GM19372 (cell line): Measurements from ENCODE around the gene PHYKPL.

Source experiments
- ATAC-seq: cut with Tn5 transposase; IDR thresholded peaks from one replicate; pipeline ENCODE4 v1.9.1; 2021; ENCODE audit warnings: mild to moderate bottlenecking, low read depth, moderate library complexity; ENCODE audit not compliant: unreplicated experiment

PHYKPL gene

DNA sequence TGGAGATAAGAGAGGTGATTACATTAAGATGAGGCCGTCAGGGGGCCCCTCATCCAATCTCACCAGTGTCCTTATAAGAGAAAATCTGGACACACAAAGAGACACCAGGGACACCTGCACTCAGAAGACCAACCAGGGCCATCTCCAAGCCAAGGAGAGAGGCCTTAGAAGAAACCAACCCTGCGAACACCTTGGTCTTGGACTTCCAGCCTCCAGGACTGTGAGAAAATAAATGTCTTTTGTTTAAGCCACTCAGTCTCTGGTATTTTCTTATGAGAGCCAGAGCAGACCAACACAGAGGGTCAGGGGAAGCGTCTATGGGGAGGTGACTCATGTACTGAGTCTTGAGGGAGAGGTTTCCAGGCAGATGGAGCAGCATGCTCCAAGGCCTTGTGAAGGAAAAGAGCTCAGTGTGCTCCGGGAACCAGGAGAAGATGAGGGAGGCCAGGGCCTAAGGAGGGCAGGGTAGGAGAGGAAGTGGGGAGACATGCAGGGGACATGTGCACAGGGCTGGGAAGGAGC is 5.4 kb downstream of the PHYKPL start:
- no peak for ATAC-seq

GRCh38 chr5:178225174-178225573 is 7.4 kb downstream of the PHYKPL start:
- ATAC-seq: no peak

- ATAC-seq: no peak
Measured at GRCh38 chr5:178224403-178224802, 8.2 kb downstream of the PHYKPL start.

- ATAC-seq: no peak
Measured at GRCh38 chr5:178223828-178224335, 8.7 kb downstream of the PHYKPL start.

DNA sequence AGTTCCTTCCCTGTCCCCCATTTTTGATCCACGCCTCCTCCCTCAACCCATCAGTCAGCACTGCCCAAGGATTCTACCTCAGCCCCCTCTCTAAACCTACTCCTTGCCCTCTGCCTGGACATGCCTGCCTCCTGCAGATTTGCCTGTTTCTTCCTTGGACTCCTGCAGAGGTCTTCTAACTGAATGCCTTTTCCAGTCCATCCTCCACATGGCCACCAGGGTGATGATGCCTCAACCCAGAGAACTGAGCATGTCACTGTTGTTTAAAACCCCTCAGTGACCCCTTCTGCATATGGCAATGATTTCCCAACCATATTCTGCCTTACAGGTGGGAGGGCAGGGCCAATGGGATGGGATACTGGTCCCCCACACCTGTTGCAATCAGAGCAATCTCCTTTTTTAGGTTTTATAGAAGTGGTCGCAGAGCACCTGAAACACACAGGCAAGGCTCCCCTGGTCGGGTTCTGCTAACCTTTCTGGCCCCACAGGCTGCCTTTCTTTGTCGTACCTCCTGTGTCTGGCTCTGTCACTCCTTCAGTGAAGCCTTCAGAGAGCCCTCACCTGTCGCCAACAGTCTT is 9.3 kb downstream of the PHYKPL start:
- no peak for ATAC-seq

GRCh38 chr5:178222292-178222691 is 10.3 kb downstream of the PHYKPL start:
- ATAC-seq: no peak

DNA sequence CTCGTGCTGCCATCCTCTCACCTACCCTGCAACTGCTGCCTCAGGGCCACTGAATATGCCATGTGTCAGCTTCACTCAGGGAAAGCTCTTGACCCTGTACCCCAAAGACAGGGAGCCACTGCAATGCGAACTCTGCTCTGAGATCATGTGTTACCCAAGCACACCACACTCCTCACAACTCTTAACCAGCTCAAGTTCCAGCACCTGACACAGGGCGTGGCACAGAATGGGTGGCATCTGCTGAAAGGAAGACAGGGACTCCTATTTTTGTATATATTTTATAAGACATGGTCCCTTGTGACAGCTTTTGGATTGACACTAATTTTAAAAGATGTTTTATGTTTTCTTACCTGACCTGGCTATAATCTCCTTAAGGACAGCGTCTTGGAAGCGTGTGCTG is 10.7 kb downstream of the PHYKPL start:
- no peak for ATAC-seq

- ATAC-seq: no peak
Measured at GRCh38 chr5:178221282-178221681, 11.3 kb downstream of the PHYKPL start.

DNA sequence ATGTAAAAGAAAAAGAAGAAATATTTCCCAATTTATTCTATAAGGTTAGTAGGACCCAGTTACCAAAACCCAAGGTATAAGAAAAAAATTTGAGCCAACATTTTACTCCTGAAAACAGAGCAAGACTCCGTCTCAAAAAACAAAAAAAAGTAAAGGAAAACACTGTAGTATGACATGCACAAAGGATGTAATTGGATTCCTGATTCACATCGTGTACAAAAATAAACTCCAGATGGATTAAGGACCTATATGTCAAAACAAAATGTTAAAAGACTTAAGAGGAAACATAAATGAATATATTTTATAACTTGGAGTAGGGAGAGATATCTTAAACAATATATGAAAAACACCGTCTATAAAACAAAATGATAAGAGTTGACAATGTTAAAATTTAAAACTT is 13.8 kb downstream of the PHYKPL start:
- no peak for ATAC-seq

- no peak for ATAC-seq
Measured at GRCh38 chr5:178218237-178218776, 14.3 kb downstream of the PHYKPL start.

DNA sequence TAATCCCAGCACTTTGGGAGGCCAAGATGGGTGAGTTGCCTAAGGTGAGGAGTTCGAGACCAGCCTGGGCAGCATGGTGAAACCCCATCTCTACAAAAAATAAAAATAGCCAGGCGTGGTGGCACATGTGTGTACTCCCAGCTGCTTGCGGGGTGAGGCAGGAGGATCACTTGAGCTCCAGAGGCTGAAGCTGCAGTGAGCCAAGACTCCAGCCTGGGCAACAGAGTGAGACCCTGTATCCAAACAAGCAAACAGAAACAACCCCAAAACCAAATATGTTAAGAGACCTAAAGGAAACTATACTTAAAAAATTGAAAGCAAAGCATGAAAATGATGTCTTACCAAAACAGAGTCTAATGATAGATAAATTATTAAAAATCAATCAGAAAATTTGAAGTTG is 15.8 kb downstream of the PHYKPL start:
- no peak for ATAC-seq

GRCh38 chr5:178216088-178216534 is 16.5 kb downstream of the PHYKPL start:
- no peak for ATAC-seq

DNA sequence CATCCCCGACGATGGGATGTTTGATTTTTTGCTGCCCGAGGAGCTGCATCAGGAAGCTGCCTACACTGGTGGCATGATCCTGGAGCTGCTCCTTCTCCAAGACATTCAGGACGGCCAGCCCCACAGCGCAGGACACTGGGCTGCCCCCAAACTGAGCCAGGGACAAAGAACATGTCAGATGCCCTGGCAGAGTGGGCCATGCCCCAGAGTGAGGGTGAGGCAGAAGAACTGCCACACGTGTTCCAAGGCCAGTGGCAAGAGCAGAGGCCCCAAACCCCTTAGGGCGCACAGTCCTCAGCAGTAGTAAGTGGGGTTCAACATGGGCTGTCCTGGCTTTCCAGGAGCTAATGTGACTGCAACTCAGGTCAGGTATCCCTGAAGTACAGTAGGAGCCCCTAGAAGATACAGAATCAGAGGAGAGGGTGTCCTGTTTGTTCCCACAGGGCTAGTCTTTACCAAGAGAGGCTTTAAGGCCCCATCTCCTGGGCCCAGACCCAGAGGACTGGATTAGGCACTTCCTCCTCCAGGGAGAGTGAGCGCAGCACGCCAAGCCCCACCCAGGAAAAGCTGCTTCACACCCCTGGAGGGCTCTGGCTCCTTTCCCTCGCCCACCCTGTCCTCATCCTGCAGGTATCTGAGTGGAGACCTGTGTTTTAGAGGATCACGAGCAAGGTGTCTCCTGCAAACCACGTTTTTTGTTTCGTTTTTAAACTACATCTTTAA is 17.2 kb downstream of the PHYKPL start:
- ATAC-seq: no peak

GRCh38 chr5:178214160-178214803 is 18.3 kb downstream of the PHYKPL start:
- no peak for ATAC-seq

- no peak for ATAC-seq
Measured at GRCh38 chr5:178213748-178214151, 18.9 kb downstream of the PHYKPL start.

GRCh38 chr5:178213003-178213461 is 19.6 kb downstream of the PHYKPL start:
- ATAC-seq: no peak

DNA sequence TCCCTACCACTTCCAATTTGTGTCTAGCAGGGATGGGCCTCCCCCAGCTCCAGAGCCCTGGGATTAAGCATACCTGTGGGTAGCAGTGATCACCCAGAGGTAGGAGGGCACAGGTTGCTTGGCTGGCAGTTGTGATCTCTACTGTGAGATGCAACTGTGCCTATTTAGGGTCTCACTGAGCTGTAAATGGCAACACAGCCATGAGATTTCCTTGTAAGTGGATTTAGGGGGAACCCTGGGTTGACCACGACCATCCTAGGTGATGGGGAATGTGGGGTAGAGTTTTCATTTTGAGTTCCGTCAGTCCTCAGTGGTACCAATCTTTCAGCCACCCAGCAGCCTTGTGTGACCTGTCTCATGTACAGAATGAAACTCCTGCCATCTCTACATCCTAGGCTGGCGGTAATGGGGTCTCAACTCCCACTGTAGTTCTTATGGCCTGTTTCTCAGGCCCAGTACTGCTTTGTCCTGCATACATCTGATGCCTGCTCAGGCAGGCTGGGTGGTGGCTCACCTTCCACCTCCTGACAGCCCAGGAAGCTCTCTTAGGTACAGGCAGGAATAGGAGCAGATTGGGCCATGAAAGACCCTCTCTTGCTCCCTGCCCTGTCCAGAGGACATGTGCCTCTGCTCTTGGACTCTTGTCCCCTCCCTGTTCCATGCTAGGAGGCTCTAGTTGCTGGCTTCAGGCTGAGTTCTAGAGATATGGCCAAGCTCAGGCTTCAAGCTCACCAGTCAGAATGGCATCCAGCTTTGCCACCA is 20.2 kb downstream of the PHYKPL start:
- ATAC-seq: no peak

DNA sequence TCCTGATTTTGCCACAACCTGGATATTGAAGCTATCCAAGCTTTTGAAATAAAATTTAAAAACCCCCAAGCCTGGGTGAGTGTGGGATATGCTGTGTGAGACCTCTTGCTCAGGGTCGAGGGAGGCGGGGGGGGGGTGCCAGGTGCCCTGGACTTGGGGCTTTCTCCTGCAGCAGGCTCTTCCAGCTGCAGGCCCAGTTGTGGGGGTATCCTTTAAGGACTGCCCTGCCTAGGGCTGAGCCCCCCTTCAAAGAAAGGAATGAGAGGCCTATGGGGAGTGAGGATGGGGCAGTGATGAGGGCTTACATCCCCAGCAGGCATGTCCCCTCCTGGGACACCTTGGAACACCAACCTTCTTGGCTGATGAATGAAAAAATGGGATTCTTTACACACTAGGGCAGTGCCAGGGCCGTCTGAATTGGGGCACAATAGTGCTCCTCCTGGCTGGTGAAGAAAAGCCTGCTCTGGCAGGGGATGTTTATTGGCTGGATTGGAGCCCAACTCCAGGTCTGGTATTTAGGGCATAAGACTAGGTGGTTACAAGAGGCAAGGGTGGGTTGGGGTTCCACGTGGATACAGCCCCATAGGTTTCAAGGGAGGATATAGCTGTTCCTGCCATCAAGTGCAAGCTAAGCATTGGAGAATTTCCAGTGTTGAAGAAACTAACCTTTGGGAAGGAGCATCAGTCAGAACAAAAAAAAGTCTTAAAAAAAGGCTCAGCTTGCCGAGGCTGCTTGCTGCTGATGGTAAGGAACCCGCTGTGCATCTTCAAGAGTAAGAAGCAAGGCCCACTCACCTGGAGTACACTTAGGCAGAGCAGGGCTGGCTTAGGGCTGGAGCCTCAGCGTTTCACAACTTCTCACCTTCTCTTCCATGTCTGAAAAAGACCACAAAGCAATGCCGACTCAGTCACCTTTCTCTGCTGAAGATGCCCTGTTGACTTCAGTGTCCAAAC is 21.2 kb downstream of the PHYKPL start:
- no peak for ATAC-seq

GRCh38 chr5:178210686-178211085 is 21.9 kb downstream of the PHYKPL start:
- no peak for ATAC-seq
